ENCODE data around the gene PRDM16. TPM values are rescaled to one million over a fixed set of nuclear protein-coding genes. Genes with fewer than 3 reads are reported as not detected.

The PRDM16 gene
- total RNA-seq, 1 experiment from 2014 or later: 0.04 TPM

GRCh38 chr1:3063379-3064295 is 5.4 kb upstream of the PRDM16 start:
- H3K4me3 ChIP-seq (ENCODE audit: low read length): no peak overlapping the region
- H3K79me2 ChIP-seq (ENCODE audit: low read length): no peaks in the 10 kb centered on the region
- H3K9me3 ChIP-seq (ENCODE audit: low read length): no peaks in the 10 kb centered on the region
- no TSS peak for BruUV-seq (replicated peaks)
- peaks cover 91% of the 10 kb centered on the region for H3K27me3 ChIP-seq (ENCODE audit: low read length)
- H3K4me1 ChIP-seq (ENCODE audit: insufficient read depth, low read length): no peaks in the 10 kb centered on the region
- H3K9ac ChIP-seq (ENCODE audit: low read length): no peak overlapping the region
- intact Hi-C loops (cut with micrococcal nuclease): no loop called here
- no peaks in the 10 kb centered on the region for H3F3A ChIP-seq (ENCODE audit: low read length, unreplicated experiment)
- DNase-seq (no peak), ATAC-seq (no peak)
- POLR2A ChIA-PET (ENCODE audit: unreplicated experiment): no interaction called here
- H3K36me3 ChIP-seq (ENCODE audit: low read depth, low read length): no peaks in the 10 kb centered on the region
- H4K20me1 ChIP-seq (ENCODE audit: low read length): no peaks in the 10 kb centered on the region
- H2AFZ ChIP-seq (ENCODE audit: low read length): no peak overlapping the region
- CTCF ChIA-PET: no interaction called here
- H3K27ac ChIP-seq (ENCODE audit: low read length): no peak overlapping the region
- H3K4me2 ChIP-seq (ENCODE audit: low read length): no peak overlapping the region
- H3K9me2 ChIP-seq (replicated peaks; ENCODE audit: low read length): no peaks in the 10 kb centered on the region
- TF ChIP-seq CTCF (conservative IDR thresholded peaks at IDR 0.05; ENCODE audit: low read depth, low read length) (no peak), EZH2 (IDR thresholded peaks at IDR 0.05; ENCODE audit: low read length, unreplicated experiment) (no peak), EZH2phosphoT487 (IDR thresholded peaks at IDR 0.05; ENCODE audit: borderline replicate concordance, low read length) (no peak)

- no peak overlapping the region for H3K4me2 ChIP-seq (ENCODE audit: low read length)
- ATAC-seq (no peak), DNase-seq (no peak)
- no peaks in the 10 kb centered on the region for H3K9me3 ChIP-seq (ENCODE audit: low read length)
- H3K4me3 ChIP-seq (ENCODE audit: low read length): no peak overlapping the region
- H4K20me1 ChIP-seq (ENCODE audit: low read length): no peaks in the 10 kb centered on the region
- ChIA-PET CTCF (no interaction called here), POLR2A (ENCODE audit: unreplicated experiment) (interaction anchor here (0.6 kb wide), 1 partner anchor 467 kb away, joined by 6 read pairs; no protein-coding TSS in a partner anchor)
- no peaks in the 10 kb centered on the region for H3K79me2 ChIP-seq (ENCODE audit: low read length)
- H3K36me3 ChIP-seq (ENCODE audit: low read depth, low read length): no peaks in the 10 kb centered on the region
- H3K4me1 ChIP-seq (ENCODE audit: insufficient read depth, low read length): peaks cover 3% of the 10 kb centered on the region; the same call in 1 of the 2 replicates
- BruUV-seq (replicated peaks): no TSS peak
- H3F3A ChIP-seq (ENCODE audit: low read length, unreplicated experiment): no peaks in the 10 kb centered on the region
- no peak overlapping the region for H3K9ac ChIP-seq (ENCODE audit: low read length)
- no peaks in the 10 kb centered on the region for H3K9me2 ChIP-seq (replicated peaks; ENCODE audit: low read length)
- H3K27ac ChIP-seq (ENCODE audit: low read length): no peak overlapping the region
- intact Hi-C loops (cut with micrococcal nuclease): no loop called here
- peaks cover 88% of the 10 kb centered on the region for H3K27me3 ChIP-seq (ENCODE audit: low read length)
- H2AFZ ChIP-seq (ENCODE audit: low read length): no peak overlapping the region
- no peak for TF ChIP-seq CTCF (conservative IDR thresholded peaks at IDR 0.05; ENCODE audit: low read depth, low read length)
- no peak for TF ChIP-seq EZH2phosphoT487 (IDR thresholded peaks at IDR 0.05; ENCODE audit: borderline replicate concordance, low read length)
- no peak for TF ChIP-seq EZH2 (IDR thresholded peaks at IDR 0.05; ENCODE audit: low read length, unreplicated experiment)
Observed at GRCh38 chr1:3064296-3064850, 4.6 kb upstream of the PRDM16 start.
